ENCODE measurements around the gene CLEC4F. TPM values are rescaled to one million over a fixed set of nuclear protein-coding genes. Genes with fewer than 3 reads are reported as not detected.

Gene CLEC4F
- total and polyA plus RNA-seq, 2 donors (not counting 3 experiments of a cell fraction or from before 2014, with no cell fraction given) = not detected

GRCh38 chr2:70779911-70780545 lies 40.4 kb downstream of the CLEC4F start:
- dilution Hi-C loops (cut with MboI; ENCODE audit: extremely low pct_ligation_motif_present, low sequenced_read_pairs) (no loop called here), intact Hi-C loops (cut with micrococcal nuclease) (no loop called here)
- ChIA-PET CTCF (interaction anchor here (0.7 to 3.2 kb wide), 3 partner anchors 9 to 91 kb away, joined by 3 to 17 read pairs (median 5); partner anchors contain the start of gene FIGLA), POLR2A (no interaction called here)
- BruUV-seq (replicated peaks) = no TSS peak
- no peaks in the 10 kb centered on the region for H3K9me1 ChIP-seq (replicated peaks; ENCODE audit: control insufficient read depth, extremely low read depth, insufficient read depth, low read length)
- H3K4me3 ChIP-seq (replicated peaks in 1 of 3; ENCODE audit: insufficient read depth in 1 of 3, low read depth in 1 of 3, low read length in 3 of 3) = no peak overlapping the region
- H4K20me1 ChIP-seq (replicated peaks; ENCODE audit: control insufficient read depth, extremely low read depth, insufficient read depth, low read length) = no peaks in the 10 kb centered on the region
- no peaks in the 10 kb centered on the region for H3K4me1 ChIP-seq (ENCODE audit: control insufficient read depth, extremely low read depth, insufficient read depth, low read length)
- no peaks in the 10 kb centered on the region for H3K79me2 ChIP-seq (ENCODE audit: control insufficient read depth, insufficient read depth, low read length)
- FAIRE-seq (no peak), DNase-seq (ENCODE audit: low read depth, low spot score) (no peak)
- no peaks in the 10 kb centered on the region for H3K9me3 ChIP-seq (replicated peaks; ENCODE audit: control insufficient read depth, insufficient read depth, low read length)
- no peak overlapping the region for H3K9ac ChIP-seq (replicated peaks; ENCODE audit: extremely low read depth, insufficient read depth, low read length)
- H3K4me2 ChIP-seq (ENCODE audit: insufficient read depth, low read length) = no peak overlapping the region
- H3K36me3 ChIP-seq (ENCODE audit: control insufficient read depth in 2 of 2, extremely low read depth in 1 of 2, insufficient read depth in 2 of 2, low read length in 2 of 2) = no peaks in the 10 kb centered on the region
- H3K27me3 ChIP-seq (ENCODE audit: control insufficient read depth in 2 of 2, insufficient read depth in 2 of 2, low read length in 2 of 2) = peaks cover 21 to 22% of the 10 kb centered on the region in 2 experiments
- no peak overlapping the region for H3K27ac ChIP-seq (ENCODE audit: insufficient read depth, low read depth, low read length)
- TF ChIP-seq JUN (IDR thresholded peaks at IDR 0.05; ENCODE audit: borderline replicate concordance, insufficient read depth, insufficient read length, low read depth) (no peak), POLR2A (IDR thresholded peaks at IDR 0.05; ENCODE audit: low read depth, low read length) (no peak), MYC (IDR thresholded peaks at IDR 0.05; ENCODE audit: low read depth, low read length) (no peak), POLR2AphosphoS5 (IDR thresholded peaks at IDR 0.05; ENCODE audit: insufficient read depth, low read depth, low read length) (no peak)
- H2AFZ ChIP-seq (ENCODE audit: low read depth, low read length) = no peak overlapping the region

- H4K20me1 ChIP-seq (replicated peaks; ENCODE audit: control insufficient read depth, extremely low read depth, insufficient read depth, low read length) = no peaks in the 10 kb centered on the region
- no peak overlapping the region for H3K4me3 ChIP-seq (replicated peaks in 1 of 3; ENCODE audit: insufficient read depth in 1 of 3, low read depth in 1 of 3, low read length in 3 of 3)
- H2AFZ ChIP-seq (ENCODE audit: low read depth, low read length) = no peak overlapping the region
- FAIRE-seq (no peak), DNase-seq (ENCODE audit: low read depth, low spot score) (no peak)
- no peak overlapping the region for H3K4me2 ChIP-seq (ENCODE audit: insufficient read depth, low read length)
- no peaks in the 10 kb centered on the region for H3K36me3 ChIP-seq (ENCODE audit: control insufficient read depth in 2 of 2, extremely low read depth in 1 of 2, insufficient read depth in 2 of 2, low read length in 2 of 2)
- H3K79me2 ChIP-seq (ENCODE audit: control insufficient read depth, insufficient read depth, low read length) = no peaks in the 10 kb centered on the region
- BruUV-seq (replicated peaks) = no TSS peak
- no peak overlapping the region for H3K27ac ChIP-seq (ENCODE audit: insufficient read depth, low read depth, low read length)
- intact Hi-C loops (cut with micrococcal nuclease) = no loop called here
- ChIA-PET CTCF (interaction anchor here (3.2 kb wide), 1 partner anchor 10 kb away, joined by 17 read pairs; the partner anchor contains the start of gene FIGLA), POLR2A (no interaction called here)
- no peaks in the 10 kb centered on the region for H3K4me1 ChIP-seq (ENCODE audit: control insufficient read depth, extremely low read depth, insufficient read depth, low read length)
- TF ChIP-seq POLR2AphosphoS5 (IDR thresholded peaks at IDR 0.05; ENCODE audit: insufficient read depth, low read depth, low read length) (no peak), CTCF (IDR thresholded peaks at IDR 0.05; ENCODE audit: extremely low read depth in 1 of 2, insufficient read depth in 1 of 2, low read depth in 1 of 2, low read length in 2 of 2) (no peak), GATA2 (IDR thresholded peaks at IDR 0.05; ENCODE audit: insufficient read depth, insufficient read length, low read depth, low read length) (no peak), EZH2 (IDR thresholded peaks at IDR 0.05; ENCODE audit: borderline replicate concordance, low read depth, low read length, severe bottlenecking) (no peak), MYC (IDR thresholded peaks at IDR 0.05; ENCODE audit: low read depth, low read length) (no peak)
- H3K9me3 ChIP-seq (replicated peaks; ENCODE audit: control insufficient read depth, insufficient read depth, low read length) = no peaks in the 10 kb centered on the region
- H3K9ac ChIP-seq (replicated peaks; ENCODE audit: extremely low read depth, insufficient read depth, low read length) = no peak overlapping the region
- dilution Hi-C loops (cut with MboI; ENCODE audit: extremely low pct_ligation_motif_present, low sequenced_read_pairs) = no loop called here
- H3K27me3 ChIP-seq (ENCODE audit: control insufficient read depth in 2 of 2, insufficient read depth in 2 of 2, low read length in 2 of 2) = peaks cover 21 to 23% of the 10 kb centered on the region in 2 experiments
- H3K9me1 ChIP-seq (replicated peaks; ENCODE audit: control insufficient read depth, extremely low read depth, insufficient read depth, low read length) = no peaks in the 10 kb centered on the region
Measured at GRCh38 chr2:70779491-70779890, 40.9 kb downstream of the CLEC4F start.
